DMS79 treated with DMSO at 0.1 percent for 48 hours (cell line): Measurements from ENCODE around the gene WDR54.
"Not testable (repeated sequence)": the region's sequence is repeated elsewhere in the genome, so short reads cannot be mapped to it uniquely, and the experiment has no call there.

Experiments used
- DNase-seq: peaks from one replicate; lab custom pipeline; 2025; lab: John Stamatoyannopoulos, UW

WDR54 gene

GRCh38 chr2:74407682-74408081 lies 13.8 kb upstream of the WDR54 start:
- DNase-seq: no peak

- DNase-seq: no peak
Measured at GRCh38 chr2:74413001-74413698, 8.4 kb upstream of the WDR54 start.

GRCh38 chr2:74414441-74414840 lies 7.1 kb upstream of the WDR54 start:
- no peak for DNase-seq

DNA sequence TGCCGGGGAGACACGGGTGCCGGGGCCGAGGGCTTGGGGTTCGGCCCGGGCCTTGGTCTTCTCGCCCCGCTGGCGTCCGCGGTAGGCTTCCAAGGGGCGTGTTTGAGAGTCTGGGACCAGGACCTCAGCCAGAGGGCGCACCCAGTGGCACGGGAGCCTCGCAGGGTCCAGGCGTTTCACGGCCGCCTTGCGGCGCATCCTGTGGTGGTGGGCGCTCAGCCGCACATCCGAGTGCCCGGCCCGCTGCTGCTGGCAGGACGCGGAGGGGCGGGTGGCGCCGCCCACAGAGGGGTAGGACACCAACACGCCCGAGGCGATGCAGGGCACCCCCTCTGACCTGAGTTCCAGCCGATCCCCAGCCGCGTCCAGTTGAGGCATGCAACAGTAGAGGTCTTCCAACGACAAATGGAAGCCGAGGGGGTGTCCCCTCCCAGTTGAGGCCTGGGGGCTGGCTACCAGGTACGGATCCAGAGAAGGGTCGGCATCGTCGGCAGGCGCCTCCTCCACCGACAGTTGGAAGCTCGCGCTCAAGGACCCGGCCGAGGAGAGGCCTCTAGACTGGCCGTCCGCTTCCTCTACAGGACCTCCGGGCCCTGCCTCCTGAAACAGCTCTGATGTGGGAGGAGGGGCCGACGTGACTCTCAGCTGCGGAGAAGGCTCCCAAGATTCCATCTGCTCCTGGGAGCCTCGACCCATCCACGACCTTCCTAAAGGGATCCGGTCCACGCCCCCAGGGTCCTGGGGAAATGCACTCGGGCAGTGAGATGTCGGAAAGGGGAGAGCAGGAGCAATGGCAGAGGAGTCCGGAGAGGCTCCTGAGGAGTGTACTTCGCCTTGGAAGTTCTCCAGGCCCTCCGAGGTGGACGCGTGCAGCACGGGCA lies 6.4 kb upstream of the WDR54 start:
- no peak for DNase-seq

DNA sequence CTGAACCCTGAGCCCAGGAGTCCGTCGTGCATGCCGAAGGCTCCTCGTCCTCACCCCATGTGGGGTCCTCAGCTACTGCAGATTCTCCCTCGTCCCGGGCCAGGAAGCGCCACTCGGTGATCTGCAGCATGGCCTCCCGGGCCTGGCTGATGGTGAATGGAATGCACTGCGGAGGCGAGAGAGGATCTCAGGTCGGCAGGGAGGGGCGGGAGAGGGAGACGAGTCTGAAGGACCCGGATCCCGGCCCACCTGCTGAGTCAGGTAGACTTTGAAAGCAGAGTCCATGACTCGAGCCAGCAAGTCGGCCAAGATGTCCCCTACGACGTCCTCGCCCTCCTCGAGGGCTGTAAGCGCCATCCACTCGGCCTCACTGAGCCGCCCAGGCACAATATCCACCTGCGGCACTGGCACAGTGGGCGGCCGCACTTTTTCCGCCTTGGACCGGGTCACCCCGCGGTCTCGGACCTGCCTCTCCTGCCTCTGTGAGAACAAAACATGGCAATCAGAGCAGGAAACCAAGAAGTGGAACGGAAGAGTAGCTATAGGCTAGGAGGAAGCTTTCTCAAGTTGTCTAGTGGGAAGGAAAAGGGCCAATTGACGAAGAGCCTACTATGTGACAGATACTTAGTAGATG lies 5.7 kb upstream of the WDR54 start:
- no peak for DNase-seq

DNA sequence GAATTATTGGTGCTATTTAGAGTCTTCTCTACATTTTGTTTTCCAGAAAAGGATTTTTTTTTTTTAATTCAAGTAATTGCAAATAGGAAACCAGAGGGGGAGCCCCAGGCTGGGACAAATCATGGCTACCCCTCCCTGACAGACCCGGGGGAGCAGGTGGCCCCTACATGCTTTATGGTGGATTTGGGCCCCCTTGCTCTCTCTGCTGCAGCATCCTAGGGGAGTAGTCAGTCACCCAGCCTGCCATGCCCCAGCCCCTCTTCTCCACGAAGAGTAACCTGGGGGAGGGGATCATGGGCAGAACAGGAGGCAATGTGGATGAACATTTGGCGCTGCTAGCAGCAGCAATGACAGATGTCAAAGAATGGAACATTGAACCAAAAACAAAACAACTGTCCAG lies 4.8 kb upstream of the WDR54 start:
- DNase-seq: no peak

- DNase-seq: no peak
Measured at GRCh38 chr2:74417197-74417596, 4.3 kb upstream of the WDR54 start.

- DNase-seq: no peak
Measured at GRCh38 chr2:74417763-74418162, 3.8 kb upstream of the WDR54 start.

GRCh38 chr2:74418312-74418711 lies 3.2 kb upstream of the WDR54 start:
- no peak for DNase-seq

DNA sequence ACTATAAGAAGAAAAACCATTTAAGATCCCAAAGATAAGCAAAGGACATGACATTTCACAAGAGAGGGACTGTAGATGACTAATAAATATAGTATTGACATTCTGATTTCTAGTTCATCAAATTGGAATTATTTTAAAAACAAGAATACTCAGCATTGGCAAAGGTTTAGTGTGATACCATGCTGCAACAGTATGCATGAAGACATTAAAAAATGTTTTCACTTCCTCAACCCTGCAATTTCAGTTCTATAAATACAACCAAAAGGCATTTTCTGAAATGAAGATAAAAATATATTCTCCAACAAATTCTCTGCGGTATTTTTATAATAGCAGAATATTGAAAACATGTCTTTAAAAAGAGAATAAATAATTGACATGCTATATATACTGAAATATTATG lies 2.2 kb upstream of the WDR54 start:
- no peak for DNase-seq

DNA sequence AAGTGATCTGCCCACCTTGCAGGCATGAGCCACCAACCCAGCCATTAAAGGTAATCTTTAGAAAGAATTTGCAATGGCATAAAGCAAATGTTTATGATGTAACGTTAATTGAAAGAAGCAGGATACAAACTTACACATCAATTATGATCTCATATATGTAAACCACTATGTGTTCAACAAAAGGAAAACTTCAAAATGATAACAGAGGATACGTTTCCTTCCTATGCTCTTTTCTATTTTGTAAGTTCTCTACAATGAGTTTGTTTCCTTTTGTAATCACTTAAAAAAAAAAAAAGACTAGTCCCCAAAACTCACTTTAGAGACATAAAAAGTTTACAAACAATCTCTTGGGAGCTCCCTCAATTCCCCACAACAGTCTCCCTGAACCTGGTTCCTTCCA lies 1.5 kb upstream of the WDR54 start:
- no peak for DNase-seq

DNA sequence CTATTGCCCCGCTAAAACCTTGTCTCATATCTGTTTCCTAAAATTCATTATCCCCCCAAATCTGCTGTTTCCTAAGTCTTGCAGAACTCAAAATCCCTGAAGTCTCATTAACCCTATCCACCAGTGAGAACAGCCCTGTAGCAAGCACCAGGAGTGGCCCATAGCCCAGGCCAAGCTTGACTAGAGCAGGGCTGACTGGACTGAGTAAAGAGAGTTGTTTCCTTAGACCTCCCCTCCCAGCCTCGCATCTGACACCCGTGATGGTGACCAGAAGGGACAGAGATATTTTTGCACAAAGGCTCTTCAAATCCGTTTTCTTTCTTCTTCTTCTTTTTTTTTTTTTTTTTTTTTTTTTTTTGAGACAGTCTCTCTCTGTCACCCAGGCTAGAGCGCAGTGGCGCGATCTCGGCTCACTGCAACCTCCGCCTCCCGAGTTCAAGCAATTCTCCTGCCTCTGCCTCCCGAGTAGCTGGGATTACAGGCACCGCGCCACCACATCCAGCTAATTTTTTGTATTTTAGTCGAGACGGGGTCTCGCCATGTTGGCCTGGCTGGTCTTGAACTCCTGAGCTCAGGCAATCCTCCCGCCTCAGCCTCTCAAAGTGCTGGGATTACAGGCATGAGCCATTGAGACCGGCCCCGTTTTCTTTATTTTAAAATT lies 957 bp upstream of the WDR54 start:
- DNase-seq: not testable (repeated sequence)

GRCh38 chr2:74423231-74424095 lies 1.9 kb downstream of the WDR54 start:
- no peak for DNase-seq

GRCh38 chr2:74424139-74424992 lies 2.8 kb downstream of the WDR54 start:
- no peak for DNase-seq

GRCh38 chr2:74424995-74425406 lies 3.5 kb downstream of the WDR54 start:
- DNase-seq: no peak

DNA sequence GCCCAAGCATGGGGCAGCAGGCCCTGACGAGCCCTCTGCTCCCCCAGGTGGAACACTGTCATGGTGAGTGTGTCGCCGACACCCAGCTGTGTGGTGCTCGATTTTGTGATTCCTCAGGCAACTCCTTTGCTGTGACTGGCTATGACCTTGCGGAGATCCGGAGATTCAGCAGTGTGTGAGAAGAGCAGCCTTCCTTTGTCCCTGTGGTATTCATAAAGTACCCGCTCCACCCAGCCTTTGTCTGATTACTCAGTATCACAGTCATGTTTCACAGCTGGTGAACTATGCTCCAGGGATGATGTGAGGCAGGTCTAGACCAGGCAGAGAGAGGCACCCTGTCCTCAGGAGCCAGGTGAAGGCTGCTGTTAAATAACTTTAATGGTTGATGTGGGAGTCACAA lies 4.0 kb downstream of the WDR54 start:
- DNase-seq: no peak

- DNase-seq: no peak
Measured at GRCh38 chr2:74426181-74426758, 4.7 kb downstream of the WDR54 start.

GRCh38 chr2:74427551-74427950 lies 6.0 kb downstream of the WDR54 start:
- DNase-seq: no peak

DNA sequence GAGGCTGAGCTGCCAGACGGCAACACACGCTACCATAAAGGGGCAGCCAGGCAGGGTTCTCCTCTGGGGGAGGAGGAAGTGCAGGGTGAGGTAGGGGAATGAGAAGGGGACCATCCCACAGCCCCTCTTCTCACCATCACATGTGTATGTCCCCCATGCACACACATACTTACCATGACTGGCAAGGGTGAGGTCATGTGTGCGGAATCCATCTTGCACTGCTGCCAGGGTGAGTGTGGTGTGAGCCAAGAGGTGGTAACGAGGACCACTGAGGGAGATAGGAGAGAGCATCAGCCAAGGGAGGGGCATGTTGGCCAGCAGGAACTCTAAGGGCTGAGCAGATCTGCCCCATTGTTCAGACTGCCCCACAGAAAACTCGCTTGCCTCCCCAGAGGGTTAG lies 7.1 kb downstream of the WDR54 start:
- DNase-seq: no peak
